Measurements from ENCODE around the gene CNTN1. TPM values are rescaled to one million over a fixed set of nuclear protein-coding genes. Genes with fewer than 3 reads are reported as not detected.

Gene CNTN1
- total and polyA plus RNA-seq, 8 donors = 2.7 to 63.5 (median 45.8) TPM

DNA sequence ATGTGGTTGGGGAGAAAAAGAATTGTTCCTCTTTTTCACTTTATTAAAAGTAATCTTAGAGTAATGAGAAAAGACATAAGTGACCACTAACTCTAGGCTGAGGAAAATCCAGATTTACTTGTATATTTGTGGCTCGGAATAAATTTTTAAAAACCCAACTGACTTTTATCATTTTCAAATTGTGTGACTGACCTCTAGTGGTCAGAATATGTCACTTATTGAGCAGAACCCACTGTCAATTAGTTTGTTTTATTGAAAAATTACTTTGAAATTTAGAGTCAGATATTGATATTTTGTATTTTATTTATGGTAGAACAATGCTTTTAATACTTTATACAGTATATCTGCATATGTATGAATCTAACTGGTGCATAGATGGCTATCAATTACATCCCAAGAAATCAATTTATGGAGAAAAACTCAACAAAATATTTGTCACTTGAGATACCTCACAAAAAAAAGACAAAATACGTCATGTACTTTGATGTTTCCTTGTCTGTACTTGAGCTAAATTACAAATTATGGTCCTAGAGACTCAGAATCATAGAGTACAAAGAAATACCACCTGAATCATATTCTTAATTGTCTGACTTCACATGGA is 229.4 kb downstream of the CNTN1 start:
- peak; percentile 44 for ATAC-seq
- intact Hi-C loops (cut with DNase I) = no loop called here
- Histone ChIP-seq H3K27ac (no peak overlapping the region), H3K27me3 (no peaks in the 10 kb centered on the region), H3K9me3 (no peaks in the 10 kb centered on the region), H3K4me3 (no peak overlapping the region), H3K4me1 (no peaks in the 10 kb centered on the region), H3K36me3 (no peaks in the 10 kb centered on the region)
- peak in 2 of 4 donors; percentile 10 to 36 for DNase-seq
- TF ChIP-seq, protein P1, sequence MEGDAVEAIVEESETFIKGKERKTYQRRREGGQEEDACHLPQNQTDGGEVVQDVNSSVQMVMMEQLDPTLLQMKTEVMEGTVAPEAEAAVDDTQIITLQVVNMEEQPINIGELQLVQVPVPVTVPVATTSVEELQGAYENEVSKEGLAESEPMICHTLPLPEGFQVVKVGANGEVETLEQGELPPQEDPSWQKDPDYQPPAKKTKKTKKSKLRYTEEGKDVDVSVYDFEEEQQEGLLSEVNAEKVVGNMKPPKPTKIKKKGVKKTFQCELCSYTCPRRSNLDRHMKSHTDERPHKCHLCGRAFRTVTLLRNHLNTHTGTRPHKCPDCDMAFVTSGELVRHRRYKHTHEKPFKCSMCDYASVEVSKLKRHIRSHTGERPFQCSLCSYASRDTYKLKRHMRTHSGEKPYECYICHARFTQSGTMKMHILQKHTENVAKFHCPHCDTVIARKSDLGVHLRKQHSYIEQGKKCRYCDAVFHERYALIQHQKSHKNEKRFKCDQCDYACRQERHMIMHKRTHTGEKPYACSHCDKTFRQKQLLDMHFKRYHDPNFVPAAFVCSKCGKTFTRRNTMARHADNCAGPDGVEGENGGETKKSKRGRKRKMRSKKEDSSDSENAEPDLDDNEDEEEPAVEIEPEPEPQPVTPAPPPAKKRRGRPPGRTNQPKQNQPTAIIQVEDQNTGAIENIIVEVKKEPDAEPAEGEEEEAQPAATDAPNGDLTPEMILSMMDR (IDR thresholded peaks at IDR 0.05) = peak; percentile 60 to 77

DNA sequence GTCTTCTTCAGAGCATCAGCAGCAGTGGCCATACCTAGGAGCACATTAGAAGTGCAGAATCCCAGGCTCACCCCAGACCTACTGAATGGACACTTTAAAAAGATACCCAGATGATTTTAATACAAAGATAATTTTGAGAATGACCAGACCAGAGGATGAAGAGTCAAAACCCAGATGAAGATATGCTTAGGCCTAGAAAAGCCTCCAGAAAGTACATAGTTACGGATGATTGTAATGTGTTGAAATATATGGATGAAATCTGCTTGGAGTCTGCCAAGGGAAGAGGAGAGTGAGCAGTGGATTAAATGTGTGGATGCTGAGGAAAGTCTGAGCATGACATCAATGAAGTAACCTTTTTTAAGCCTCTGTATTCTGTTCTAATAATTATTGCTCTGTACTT is 245.7 kb downstream of the CNTN1 start:
- no peak overlapping the region for H3K4me3 ChIP-seq
- TF ChIP-seq, protein P1 (IDR thresholded peaks at IDR 0.05) = no peak
- no peaks in the 10 kb centered on the region for H3K36me3 ChIP-seq
- H3K9me3 ChIP-seq = no peaks in the 10 kb centered on the region
- H3K4me1 ChIP-seq = no peaks in the 10 kb centered on the region
- DNase-seq (no peak), ATAC-seq (no peak)
- intact Hi-C loops (cut with DNase I) = no loop called here
- no peaks in the 10 kb centered on the region for H3K27me3 ChIP-seq
- no peak overlapping the region for H3K27ac ChIP-seq

DNA sequence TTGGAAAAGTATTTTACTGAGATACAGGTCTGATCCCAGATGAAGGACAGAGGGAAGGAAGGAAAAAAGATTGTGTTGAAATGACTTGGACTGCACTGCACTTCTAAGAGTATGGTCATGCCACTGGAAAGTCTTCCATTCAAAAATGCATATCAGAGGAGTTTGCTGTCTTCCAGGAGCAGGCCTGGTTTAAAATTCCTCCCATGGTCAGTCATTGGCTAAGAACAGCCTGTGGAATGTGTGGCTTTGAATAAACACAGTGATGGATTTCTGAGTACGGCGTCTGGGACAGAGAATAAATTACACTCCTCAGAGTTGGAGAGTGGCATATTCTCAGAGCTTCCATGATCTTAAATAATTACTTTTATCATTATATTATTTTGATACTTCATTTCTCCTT is 250.1 kb downstream of the CNTN1 start:
- Histone ChIP-seq H3K36me3 (no peaks in the 10 kb centered on the region), H3K4me3 (no peak overlapping the region), H3K27me3 (no peaks in the 10 kb centered on the region), H3K27ac (no peak overlapping the region), H3K4me1 (no peaks in the 10 kb centered on the region), H3K9me3 (no peaks in the 10 kb centered on the region)
- DNase-seq (no peak), ATAC-seq (no peak)
- intact Hi-C loops (cut with DNase I) = no loop called here
- TF ChIP-seq, protein P1 (IDR thresholded peaks at IDR 0.05) = no peak

DNA sequence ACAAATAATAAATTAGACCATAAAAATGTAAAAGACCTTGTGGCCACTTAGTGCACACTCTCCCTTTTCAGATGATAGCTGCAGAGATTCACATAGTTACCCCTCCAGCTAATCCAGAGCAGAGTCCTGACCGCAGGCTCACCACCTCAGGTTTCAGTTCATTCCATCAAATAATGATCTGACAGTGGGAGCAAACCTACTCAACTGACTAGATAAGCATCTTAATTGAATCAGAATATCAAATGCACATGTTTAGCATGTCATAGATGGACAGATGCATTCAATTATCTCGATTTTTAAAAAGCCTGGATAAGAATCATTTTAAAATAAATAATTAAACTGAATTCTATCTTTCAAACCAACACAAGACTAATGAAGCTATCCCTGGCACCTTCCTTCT is 253.5 kb downstream of the CNTN1 start:
- TF ChIP-seq, protein P1 (IDR thresholded peaks at IDR 0.05) = no peak

DNA sequence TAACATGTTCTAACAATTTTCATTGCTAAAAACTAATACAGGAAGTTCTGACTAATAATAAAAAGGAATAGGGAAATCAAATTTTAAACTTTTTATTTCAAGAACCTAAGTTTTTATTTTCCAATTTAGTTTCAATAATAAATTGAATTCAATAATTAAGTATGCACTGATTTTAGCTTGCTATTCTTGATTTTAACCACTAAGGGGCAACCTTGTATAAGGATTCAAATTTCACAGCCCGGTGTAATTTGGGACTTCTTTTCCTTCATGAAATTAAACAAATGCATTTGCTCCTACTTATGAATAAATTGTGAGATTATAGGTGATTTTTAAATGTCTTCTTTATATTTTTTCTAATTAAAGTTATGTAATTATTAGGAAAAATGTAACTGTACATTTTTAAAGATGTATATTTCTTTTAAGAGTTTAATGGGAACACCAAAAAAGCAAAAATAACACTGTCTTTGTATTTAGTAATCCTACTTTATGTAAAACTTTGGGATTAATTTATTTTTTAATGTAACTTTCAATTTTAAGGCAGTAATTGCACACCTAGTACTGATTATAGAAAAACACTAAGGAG is 254.5 kb downstream of the CNTN1 start:
- Histone ChIP-seq H3K27me3 (no peaks in the 10 kb centered on the region), H3K4me3 (no peak overlapping the region), H3K27ac (no peak overlapping the region), H3K9me3 (no peaks in the 10 kb centered on the region), H3K4me1 (no peaks in the 10 kb centered on the region), H3K36me3 (no peaks in the 10 kb centered on the region)
- intact Hi-C loops (cut with DNase I) = no loop called here
- ATAC-seq (peak; percentile 65), DNase-seq (peak in 2 of 4 donors; percentile 22 to 28)
- TF ChIP-seq, protein P1 (IDR thresholded peaks at IDR 0.05) = peak; percentile 57 to 59

More for the DNA sequence above, 253.5 kb downstream of the CNTN1 start:
- Histone ChIP-seq H3K27me3 (no peaks in the 10 kb centered on the region), H3K9me3 (no peaks in the 10 kb centered on the region), H3K27ac (no peak overlapping the region), H3K4me3 (no peak overlapping the region), H3K36me3 (no peaks in the 10 kb centered on the region), H3K4me1 (no peaks in the 10 kb centered on the region)
- no peak for ATAC-seq
- DNase-seq = no peak
- intact Hi-C loops (cut with DNase I) = no loop called here
